SK-N-MC (cell line): ENCODE data around the gene TMEM171.

Source experiments
- EZH2 ChIP-seq: fragments of 200-600 bp; sonication (generic); IDR thresholded peaks from one replicate; pipeline ENCODE4 v1.6.1; 2017; ENCODE audit warnings: antibody characterized with exemption
- FOXP2 ChIP-seq: optimal IDR thresholded peaks from 2 replicates; pipeline ENCODE3; 2011; ENCODE audit warnings: mild to moderate bottlenecking, moderate library complexity; ENCODE audit not compliant: insufficient read depth; ENCODE audit errors: extremely low read length, control extremely low read depth
- POLR2AphosphoS5 ChIP-seq: IDR thresholded peaks from 2 replicates; pipeline ENCODE4 v1.6.1; 2012; ENCODE audit warnings: mild to moderate bottlenecking, low read depth, low read length, borderline replicate concordance

DNA sequence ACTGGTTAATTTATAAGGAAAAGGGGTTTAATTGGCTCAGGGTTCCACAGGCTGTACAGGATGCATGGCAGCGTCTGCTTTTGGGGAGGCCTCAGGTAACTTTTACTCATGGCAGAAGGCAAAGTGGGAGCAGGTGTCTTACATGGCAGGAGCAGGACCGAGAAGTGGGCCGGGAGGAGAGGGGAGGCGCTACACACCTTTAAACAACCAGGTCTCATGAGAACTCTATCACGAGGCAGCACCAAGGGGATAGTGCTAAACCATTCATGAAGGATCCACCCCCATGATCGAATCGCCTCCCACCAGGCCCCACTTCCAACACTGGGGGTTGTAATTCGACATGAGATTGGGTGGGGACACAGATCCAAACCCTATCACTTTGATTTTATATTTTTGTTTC, 21.7 kb downstream of the TMEM171 start:
- TF ChIP-seq EZH2 (no peak), POLR2AphosphoS5 (no peak), FOXP2 (no peak)
